HG02970 (cell line): ENCODE results near the gene PMEPA1.
"Not testable (repeated sequence)": the region's sequence is repeated elsewhere in the genome, so short reads cannot be mapped to it uniquely, and the experiment has no call there.

Experiments used
- ATAC-seq: cut with Tn5 transposase; IDR thresholded peaks from one replicate; pipeline ENCODE4 v1.9.1; 2021; ENCODE audit warnings: mild to moderate bottlenecking, moderate library complexity, moderate number of reproducible peaks; ENCODE audit not compliant: unreplicated experiment, low FRiP score

The PMEPA1 gene

DNA sequence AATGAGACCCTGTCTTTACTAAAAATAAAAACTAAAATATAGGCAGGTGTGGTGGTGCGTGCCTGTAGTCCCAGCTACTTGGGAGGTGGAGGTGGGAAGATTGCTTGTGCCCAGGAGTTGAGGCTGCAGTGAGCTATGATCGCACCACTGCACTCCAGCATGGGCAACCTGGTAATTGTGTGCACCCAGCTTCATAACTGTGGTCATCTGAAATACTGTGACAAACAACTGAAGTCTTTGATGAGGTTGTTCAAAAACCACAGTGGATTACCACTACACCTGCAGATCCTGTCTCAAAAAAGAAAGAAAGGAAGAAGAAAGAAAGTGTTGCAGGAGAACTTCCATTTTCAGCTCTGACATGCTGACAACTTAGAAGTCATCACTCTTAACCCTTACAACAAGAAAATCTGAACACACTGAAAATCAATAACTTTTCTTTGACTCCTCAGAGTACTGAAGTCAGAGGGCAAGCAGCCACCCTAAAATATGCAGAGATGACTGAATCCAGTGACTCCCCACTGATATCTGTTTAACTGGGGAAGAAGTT is 75.8 kb downstream of the PMEPA1 start:
- ATAC-seq = no peak

DNA sequence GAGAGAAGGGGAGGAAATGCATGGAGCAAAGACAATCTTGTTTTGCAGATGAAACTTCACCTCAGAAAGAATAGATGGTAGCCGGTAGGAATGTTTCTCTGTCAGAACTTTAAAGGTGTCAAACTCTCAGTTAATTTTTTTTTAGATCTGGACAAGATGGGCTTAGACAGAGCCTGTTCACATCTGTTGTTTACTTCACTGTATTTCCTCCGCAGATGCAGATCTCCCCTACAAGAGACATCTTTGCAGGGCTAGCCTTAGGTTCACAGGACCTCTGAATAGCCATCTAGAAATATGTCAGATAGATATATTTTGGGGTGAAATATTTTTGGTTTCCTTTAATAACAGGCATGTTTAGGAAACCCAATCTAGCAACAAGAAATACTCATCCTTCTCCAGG is 77.5 kb downstream of the PMEPA1 start:
- ATAC-seq = no peak

DNA sequence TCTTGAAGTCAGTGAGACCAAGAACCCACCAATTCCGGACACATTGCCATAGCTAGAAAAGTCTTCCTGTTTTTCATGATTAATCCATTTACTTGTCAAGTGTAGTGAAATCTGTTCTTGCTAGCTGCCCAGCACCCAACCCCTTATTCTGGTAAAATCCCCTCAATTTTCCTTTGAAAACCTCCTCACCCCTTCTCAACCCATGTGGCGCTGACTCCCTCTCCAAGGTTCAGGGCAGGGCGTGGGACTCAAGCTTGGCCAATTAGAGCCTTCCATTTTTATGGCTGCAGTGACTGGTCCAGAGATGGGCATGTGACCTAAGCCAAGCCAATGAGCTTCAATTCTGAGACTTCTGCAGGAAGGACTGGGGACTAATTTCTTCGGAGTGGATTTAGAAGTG is 79.8 kb downstream of the PMEPA1 start:
- ATAC-seq = no peak

DNA sequence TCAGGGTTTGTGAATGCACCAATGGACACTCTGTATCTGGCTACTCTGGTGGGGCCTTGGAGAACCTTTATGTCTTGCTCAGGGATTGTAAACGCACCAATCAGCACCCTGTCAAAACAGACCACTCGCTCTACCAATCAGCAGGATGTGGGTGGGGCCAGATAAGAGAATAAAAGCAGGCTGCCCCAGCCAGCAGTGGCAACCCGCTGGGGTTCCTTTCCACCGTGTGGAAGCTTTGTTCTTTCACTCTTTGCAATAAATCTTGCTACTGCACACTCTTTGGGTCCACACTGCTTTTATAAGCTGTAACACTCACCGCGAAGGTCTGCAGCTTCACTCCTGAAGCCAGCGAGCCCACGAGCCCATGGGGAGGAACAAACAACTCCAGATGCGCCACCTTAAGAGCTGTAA is 80.3 kb downstream of the PMEPA1 start:
- ATAC-seq = not testable (repeated sequence)

DNA sequence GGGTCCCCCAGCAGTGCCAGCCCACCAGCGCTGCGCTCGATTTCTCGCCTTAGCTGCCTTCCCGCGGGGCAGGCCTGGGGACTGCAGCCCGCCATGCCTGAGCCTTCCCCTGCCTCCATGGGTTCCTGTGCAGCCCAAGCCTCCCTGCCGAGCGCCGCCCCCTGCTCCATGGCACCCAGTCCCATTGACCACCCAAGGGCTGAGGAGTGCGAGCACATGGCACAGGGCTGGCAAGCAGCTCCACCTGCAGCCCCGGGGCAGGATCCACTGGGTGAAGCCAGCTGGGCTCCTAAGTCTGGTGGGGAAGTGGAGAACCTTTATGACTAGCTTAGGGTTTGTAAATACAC is 80.9 kb downstream of the PMEPA1 start:
- not testable (repeated sequence) for ATAC-seq

DNA sequence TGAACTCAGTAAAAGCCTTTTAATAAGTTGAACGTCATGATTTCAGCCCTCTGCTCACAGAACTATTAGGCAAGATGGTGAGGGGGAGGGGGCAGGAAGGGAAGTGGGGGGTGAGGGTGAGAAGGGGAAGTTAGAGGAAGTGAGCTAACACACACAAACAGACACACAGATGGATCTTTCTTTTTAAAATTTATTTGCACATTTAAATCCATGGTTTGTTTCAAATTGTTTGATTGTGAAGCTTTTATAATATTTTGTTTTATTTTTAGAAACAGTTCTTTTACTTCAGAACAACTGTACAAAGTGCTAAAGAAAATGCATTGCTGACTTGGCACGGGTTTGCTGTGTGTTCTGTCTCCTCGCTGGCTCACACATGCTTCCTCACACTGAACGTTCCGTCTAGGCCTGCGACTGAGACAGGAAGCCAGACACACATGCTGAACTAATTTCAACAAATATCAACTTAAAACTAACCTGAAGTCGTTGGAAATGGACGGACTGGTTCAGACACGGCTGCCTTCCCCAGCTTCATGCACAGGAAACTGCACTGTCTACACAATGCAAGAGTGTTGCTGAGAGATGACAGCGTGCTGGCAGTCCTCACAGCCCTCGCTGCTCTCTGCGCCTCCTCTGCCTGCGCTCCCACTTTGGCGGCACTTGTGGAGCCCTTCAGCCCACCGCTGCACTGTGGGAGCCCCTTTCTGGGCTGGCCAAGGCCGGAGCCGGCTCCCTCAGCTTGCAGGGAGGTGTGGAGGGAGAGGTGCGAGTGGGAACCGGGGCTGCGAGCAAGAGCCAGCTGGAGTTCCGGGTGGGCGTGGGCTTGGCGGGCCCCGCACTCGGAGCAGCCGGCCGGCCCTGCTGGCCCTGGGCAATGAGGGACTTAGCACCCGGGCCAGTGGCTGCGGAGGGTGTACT is 81.5 kb downstream of the PMEPA1 start:
- no peak for ATAC-seq

DNA sequence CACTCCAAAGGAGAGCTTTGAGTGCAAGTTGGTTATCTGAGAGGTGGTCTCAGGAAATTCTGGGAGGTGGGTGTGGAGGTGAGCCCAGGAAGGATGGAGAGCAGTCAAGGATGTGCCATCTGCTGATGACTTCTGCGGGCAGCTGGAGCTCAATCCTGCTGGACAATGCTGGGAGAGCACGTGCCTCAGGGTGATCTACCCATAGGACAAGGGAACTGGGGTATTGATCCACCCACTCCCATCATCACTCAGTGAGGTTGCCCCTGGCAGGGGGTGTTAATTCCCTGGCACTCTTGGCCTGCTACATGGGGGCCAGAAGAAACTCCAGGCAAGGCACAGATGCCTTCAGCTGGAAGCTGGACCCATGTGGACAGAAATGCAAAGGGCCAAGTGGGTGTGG is 82.5 kb downstream of the PMEPA1 start:
- ATAC-seq = no peak

DNA sequence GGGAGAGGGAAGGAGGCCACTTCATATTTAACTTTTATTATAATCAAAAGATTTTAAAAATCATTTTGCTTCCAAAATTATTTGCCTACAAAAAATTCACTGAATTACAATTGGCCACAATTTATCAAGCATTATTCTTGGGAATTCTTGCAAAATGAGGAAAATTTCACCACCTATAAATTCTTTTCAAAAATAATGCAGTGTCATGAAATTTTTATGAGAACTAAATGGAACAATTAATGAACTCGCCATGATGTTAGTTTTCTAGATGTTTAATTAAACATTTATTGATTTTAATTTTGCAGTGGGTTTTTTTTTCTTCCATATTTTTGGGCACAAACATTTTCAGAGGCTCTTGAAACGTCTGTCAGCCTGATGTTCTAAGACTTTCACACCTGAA is 83.8 kb downstream of the PMEPA1 start:
- no peak for ATAC-seq

DNA sequence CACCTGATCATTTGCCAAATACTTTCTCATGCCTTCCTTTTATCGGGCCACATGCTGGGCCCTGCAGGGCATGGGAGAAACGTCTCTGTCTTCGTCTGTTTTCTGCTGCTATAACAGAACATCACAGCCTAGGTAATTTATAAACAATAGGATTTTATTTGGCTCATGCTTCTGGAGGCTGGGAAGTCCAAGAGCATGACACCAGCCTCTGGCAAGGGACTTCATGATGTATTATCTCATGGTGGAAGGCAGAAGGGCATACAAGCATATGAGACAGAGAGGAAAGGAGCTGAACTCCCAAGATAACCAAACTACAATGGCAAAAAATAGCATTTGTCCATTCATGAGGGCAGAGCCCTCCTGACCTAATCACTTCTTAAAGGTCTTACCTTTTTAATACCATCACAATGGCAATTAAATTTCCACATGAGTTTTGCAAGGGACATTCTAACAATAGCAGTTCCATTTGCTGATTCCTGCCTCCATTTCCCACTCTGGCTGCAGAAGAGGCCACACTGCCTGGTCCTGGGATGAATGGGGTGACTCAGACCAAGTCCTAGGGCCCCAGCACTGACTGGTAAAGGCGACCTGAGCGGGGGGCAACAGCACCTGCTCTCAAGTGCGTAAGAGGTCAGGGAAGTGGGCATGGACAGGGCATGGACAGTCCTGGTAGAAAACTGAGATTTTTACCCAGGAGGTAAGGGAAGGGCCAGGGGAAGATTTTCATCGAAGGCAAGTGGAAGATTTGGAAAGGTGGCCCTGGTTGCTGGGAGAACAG is 84.4 kb downstream of the PMEPA1 start:
- no peak for ATAC-seq

DNA sequence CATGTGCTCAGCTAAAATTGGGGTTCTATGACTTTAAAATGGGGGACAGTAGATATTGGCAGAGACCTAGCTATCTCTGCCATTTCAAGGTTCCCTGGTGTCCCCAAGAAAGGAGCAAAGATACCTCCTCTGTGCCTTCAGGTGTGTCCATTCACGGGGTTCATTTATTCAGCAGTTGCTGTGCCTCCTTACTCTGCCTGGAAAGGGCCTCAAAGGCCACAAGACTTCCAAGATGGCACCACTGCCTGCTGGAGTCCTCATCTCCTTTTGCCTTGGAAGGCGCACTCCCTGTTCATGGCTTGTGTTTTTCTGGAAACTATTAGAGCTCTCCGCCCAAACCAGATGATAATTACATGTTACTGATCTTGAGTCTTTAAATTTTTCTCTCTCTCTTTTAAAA is 85.7 kb downstream of the PMEPA1 start:
- no peak for ATAC-seq

DNA sequence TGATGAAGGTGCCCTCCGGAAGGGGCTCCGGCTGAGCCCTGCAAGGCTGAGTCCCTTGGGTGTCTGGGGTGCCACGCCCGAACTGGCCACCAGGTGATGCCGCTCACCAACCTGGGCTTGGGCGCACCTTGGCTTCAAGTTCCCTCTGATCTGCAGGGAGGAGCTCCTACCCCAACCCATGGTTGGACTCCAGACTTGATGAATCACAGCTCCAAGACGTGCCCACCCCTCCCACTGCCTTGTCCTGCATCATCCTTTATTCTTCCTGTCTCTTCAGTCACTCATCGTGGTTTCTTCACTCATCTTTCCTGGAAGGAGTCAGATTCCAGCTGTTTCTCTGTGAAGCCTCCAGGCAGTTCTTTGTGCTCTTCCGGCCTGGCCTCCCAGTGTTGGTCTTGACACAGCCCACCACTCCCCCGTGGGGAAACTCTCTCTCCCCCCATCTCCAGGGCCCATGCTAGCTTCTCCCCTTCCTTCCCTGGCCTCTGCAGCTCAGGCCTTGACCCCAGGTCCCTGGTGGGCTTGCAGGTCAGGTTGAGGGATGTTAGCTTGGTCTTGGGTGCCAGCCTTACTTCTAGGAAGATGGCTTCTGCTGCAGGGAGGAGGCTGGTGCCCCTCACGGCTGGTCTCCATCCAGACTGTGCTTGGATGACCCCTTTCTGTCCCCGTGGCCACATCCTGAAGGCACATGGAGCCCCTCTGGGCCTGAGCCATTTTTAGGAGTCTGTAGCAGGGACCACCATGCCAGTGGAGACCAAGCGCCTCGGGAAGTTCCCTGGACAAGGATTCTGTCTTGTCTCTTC is 87.0 kb downstream of the PMEPA1 start:
- no peak for ATAC-seq

DNA sequence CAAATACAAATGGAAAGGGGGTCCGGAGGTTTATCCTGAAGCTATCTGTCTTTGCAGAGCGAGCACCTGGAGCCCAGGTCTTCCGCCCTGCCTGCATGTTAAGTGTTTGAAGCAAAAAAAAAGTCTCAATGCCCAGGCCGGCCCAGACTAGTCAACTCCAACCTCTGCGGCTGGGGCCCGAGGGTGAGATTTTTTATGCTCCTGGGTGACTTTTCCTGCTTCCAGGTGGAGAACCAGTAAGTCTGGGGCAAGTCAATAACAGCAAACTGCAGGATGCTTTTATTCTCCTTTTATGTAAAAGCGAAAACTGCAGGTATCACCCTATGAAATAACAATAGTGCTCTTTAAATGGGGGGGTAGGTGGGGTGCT is 87.6 kb downstream of the PMEPA1 start:
- no peak for ATAC-seq

DNA sequence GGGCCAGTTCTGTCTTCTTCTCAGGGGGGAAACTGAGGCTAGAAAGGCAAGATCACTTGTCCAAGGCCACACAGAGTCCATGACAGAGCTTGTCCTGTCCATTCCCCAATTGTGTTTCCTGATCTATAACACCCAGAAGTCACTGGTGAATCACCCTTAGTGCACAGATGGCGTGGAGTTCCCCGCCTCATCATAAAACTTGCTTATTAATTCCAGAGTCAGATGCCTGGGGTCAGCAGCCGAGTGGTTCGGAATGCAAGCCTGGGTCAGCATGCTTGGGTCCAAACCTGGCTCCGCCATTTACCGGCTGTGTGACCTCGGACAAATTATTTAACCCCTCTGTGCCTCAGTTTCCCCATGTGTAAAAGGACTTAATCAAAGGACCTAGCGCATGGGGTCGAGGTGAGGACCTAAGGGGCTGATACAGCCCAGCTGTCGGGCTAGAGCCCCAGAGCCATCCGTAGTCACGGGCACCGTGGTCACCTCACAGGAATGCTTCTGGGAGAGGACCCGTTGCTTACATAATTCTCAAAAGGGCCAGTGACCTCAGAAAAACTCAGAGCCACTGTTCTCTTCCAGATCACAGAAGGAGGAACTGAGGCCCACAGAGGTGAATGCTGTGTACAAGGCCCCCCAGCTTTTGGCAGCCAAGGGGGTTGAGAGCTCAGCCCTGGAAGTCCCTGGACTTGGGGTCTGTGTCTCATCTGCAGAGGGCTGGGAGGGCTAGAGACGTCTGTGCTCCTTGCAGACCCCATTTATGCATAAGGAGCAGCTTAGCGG is 88.2 kb downstream of the PMEPA1 start:
- no peak for ATAC-seq

DNA sequence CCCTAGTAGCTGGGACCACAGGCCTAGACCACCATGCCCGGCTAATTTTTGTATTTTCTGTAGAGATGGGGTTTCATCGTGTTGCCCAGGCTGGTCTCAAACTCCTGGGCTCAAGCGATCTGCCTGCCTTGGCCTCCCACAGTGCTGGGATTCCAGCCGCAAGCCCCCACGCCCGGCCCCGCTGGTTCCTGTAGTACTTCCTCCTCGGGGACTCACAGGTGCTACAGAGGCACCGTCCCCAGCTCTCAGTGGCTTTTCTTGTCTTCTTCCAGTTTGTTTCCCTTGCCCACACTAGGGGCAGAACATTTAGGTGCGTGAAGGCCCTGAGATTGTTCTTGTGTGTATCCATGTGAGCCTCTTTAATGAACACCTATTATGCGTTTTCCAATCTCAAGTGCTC is 88.8 kb downstream of the PMEPA1 start:
- no peak for ATAC-seq

DNA sequence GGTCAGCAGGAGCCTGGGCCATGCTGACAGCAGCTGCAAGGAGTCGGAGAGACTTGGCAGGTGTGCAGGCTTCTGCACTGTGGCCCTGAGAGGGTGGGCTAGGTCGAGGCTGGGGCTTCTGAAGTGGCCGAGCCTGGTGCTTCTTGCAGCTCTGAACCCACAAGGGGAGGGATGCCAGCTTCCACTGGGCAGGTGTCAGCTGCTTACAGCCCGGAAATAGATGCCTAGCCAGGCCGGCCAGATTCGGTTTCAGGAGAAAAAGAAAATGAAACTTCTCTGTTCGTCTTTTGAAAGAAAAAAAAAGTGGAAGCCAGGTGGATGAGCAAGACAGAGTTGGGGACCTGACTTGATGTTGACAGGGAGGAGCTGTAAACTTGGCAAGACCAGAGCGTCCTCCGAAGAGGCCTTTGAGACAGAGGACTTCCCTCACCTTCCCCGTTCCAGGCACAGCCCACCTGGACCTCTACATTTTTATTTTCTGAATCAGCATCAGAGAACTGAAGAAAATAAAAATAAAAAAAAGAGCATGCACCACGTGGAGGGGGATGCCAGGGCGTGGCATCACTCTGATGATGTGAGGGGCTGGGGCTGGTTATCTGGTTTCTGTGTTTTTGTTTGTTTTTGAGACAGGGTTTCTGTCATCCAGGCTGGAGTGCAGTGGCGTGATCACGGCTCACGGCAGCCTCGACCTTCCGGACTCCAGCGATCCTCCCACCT is 89.4 kb downstream of the PMEPA1 start, which contains the start of gene ZBP1:
Gene ZBP1 (minus strand): TSS at position 153 of the 717 bp plus-strand sequence. CDS start 131 bp downstream, at position 22.
- peak; percentile 54 for ATAC-seq

DNA sequence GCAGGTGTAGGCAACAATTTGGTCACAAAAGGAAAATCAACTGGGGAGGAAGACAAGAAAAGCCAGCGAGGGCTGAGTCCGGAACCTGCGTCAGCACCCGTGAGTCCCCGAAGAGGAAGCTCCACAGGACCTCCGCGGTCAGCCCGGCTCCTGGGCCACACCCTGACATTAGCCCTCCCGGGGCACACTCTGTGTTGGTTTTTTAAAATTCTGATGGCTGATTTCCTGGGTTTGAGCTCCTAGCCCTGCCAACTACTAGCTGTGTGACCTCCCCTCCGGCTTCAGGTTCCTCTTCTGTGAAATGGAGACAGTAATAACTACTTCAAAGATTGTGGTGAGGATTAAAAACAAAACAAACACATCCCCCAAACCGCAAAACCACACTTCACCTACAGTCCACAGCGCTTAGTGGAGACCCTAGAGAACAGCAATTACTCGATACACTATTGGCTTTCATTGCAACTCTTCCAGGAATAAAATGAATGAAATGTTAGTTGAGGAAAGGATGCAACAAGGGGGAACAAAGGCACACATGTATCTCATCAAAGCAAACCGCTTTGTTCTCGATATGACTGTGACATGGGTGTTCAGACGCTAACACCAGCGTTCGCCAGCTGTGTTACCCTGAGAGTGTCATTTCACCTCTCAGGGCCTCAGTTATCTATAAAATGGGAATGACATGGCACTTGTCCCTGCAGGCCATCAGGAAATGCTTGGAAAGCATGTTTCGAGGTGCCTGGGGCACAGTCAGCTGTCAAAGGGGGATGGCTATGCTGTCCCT is 90.6 kb downstream of the PMEPA1 start:
- peak; percentile 47 for ATAC-seq

DNA sequence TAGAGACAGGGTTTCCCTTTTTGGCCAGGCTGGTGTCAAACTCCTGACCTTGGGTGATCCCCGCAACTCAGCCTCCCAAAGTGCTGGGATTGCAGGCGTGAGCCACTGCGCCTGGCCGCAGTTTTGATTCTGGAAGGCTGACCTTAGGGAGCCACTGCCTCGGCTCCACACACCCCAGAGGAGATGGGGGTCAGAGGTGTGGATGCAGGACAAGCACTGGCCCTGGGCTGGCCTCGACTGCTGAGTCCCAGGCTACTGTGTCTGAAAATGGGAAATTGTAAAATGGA is 91.1 kb downstream of the PMEPA1 start:
- ATAC-seq = no peak

DNA sequence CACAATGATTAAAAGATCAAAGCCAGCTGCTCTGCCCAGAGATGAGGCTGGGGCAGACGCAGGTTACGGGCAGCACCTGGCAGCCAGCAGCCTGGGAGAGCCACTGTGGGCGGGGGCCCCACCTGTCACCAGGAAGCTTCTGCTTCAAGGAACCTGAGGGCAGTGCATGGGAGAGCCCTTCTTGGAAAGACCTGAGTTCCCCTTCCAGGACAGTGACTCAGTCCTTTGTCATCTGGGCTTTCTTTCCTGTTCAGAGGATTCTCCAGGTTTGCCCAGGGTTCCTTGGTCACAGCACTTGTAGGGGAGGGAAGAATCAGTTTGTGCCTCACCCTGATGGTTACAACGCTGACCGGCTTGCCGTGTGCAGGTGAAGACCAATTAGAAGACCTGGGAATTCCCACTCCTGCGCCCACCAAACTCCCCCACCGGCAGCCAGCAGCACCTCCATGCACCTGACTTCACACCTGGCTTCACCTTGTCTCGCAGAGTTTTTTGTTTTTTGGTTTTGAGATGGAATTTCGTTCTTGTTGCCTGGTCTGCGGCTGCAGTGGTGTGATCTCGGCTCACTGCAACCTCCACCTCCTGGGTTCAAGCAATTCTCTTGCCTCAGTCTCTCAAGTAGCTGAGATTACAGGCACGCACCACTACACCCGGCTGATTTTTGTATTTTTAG is 91.6 kb downstream of the PMEPA1 start:
- no peak for ATAC-seq
